Keratinocyte (primary cell): ENCODE data around the gene RERE.

ENCODE experiments used
- EZH2 ChIP-seq: IDR thresholded peaks from one replicate; pipeline ENCODE4 v1.6.1; 2012; ENCODE audit warnings: inconsistent platforms, mild to moderate bottlenecking, low read length, moderate library complexity
- TF ChIP-seq, protein P1 (sequence below), 3 experiments: IDR thresholded peaks in 1 of 3; conservative IDR thresholded peaks in 1 of 3; optimal IDR thresholded peaks in 1 of 3; 2 replicates in 2 of 3; 3 replicates in 1 of 3; pipeline versions ENCODE3 to v1.5.1; 2011; ENCODE audit warnings: low read length in 3 of 3, mild to moderate bottlenecking in 3 of 3, moderate library complexity in 2 of 3, control low read depth in 1 of 3, inconsistent platforms in 1 of 3; ENCODE audit not compliant: insufficient read depth in 2 of 3; ENCODE audit errors: extremely low read depth in 1 of 3

DNA sequence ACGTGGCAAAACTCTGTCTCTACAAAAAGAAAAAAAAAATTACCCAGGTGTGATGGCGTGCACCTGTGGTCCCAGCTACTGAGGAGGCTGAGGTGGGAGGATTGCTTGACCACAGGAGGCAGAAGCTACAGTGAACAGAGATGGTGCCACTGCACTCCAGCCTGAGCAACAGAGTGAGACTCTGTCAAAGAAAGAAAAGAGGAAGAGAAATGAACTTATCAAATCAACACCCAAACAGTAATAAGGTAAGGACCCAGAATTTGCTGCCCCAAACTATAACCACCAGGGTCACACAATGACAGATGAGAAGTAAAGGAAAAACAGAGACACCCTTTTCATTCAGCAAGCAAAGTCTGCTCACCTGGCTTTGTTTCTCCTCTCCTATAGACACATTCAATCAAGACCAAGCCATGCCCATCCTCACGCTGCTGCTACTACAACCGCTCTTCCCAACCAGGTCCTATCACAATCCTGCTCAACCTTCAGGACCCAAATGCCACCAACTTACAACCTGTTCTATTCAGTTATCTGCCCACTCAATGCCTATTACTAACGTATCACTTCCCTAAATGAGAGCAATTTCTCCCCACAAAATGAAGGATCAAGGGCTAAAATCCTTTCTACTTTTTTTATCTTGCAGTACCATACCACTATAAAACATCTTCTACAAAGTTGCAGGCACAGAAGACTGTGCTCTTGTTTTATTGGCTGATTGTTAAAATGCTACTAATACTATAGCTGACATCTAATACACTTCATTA, 183.5 kb downstream of the RERE start:
- TF ChIP-seq, protein P1, sequence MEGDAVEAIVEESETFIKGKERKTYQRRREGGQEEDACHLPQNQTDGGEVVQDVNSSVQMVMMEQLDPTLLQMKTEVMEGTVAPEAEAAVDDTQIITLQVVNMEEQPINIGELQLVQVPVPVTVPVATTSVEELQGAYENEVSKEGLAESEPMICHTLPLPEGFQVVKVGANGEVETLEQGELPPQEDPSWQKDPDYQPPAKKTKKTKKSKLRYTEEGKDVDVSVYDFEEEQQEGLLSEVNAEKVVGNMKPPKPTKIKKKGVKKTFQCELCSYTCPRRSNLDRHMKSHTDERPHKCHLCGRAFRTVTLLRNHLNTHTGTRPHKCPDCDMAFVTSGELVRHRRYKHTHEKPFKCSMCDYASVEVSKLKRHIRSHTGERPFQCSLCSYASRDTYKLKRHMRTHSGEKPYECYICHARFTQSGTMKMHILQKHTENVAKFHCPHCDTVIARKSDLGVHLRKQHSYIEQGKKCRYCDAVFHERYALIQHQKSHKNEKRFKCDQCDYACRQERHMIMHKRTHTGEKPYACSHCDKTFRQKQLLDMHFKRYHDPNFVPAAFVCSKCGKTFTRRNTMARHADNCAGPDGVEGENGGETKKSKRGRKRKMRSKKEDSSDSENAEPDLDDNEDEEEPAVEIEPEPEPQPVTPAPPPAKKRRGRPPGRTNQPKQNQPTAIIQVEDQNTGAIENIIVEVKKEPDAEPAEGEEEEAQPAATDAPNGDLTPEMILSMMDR (optimal IDR thresholded peaks at IDR 0.05 in 1 of 3, IDR thresholded peaks at IDR 0.05 in 1 of 3, conservative IDR thresholded peaks at IDR 0.05 in 1 of 3; ENCODE audit: extremely low read depth in 1 of 3, insufficient read depth in 2 of 3, low read length in 3 of 3), result no peak
- no peak for TF ChIP-seq EZH2
